Activated CD4-positive, alpha-beta T cell treated with anti-CD3 and anti-CD28 coated beads, Interleukin-2, amount 50 U/mL, for 24 hours (primary cell): ENCODE measurements around the gene LRIF1.
"Not testable (repeated sequence)": the region's sequence is repeated elsewhere in the genome, so short reads cannot be mapped to it uniquely, and the experiment has no call there.

ENCODE experiments used
- DNase-seq, 2 donors: peaks; one replicate each; pipeline ENCODE4 v3.0.0-alpha.2; 2020; ENCODE audit warnings: low read depth in 1 of 2, low spot score in 1 of 2

The LRIF1 gene

GRCh38 chr1:110963691-110964454, at the start of gene LRIF1:
Gene LRIF1 (minus strand): TSS chr1:110963922. CDS start chr1:110963688, 234 bp downstream.
- DNase-seq: peak; percentile 97 to 99

DNA sequence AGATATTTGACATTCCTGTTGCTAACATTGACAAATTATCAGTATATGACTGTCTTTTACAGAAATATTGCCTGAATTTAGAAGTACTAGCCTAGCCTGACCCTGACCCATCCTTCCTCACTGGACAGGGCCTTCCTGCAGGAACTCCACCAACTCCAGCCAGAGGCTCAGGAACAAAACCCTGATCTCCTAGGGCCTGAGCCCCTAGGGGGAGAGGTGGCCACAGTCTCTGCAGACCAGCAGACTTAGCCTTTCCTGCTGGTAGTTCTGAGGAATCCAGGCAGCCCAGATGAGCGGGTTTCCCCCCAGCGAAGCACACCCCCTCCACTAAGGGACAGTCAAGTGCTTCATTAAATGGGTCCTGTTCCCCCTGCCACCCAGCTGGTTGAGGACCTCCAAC, 44.3 kb upstream of the LRIF1 start:
- DNase-seq: no peak

DNA sequence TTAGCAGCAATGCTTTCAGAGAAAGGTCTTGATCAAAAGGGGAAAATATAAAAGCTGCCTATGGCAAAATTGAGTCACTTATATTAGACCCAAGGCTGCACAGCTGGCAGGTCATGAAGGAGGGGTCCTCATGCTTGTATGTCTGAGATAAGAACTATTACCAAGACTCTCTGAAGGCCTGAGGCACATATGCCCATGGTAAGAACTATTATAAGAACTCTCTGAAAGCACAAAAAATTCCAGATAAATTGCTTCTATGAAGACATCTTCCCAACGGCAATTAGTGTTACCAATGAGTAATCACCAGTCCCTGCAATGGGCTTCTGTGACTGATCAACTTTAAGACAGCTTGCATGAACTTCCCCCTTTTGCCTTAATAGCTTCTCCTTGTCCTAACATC, 42.8 kb upstream of the LRIF1 start:
- DNase-seq: no peak

DNA sequence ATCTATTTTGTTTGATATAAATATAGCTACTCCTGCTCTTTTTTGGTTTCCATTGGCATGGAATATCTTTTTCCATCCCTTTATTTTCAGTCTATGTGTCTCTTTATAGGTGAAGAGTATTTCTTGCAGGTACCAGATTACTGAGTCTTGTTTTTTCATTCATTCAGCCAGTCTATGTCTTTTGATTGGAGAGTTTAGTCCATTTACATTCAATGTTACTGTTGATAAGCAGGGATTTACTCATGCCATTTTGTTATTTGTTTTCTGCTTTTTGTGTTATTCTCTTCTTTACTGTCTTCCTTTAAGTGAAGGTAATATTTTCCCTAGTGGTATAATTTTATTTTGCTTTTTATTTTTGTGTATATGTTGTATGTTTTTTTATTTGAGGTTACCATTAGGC, 35.9 kb upstream of the LRIF1 start:
- DNase-seq: not testable (repeated sequence)

DNA sequence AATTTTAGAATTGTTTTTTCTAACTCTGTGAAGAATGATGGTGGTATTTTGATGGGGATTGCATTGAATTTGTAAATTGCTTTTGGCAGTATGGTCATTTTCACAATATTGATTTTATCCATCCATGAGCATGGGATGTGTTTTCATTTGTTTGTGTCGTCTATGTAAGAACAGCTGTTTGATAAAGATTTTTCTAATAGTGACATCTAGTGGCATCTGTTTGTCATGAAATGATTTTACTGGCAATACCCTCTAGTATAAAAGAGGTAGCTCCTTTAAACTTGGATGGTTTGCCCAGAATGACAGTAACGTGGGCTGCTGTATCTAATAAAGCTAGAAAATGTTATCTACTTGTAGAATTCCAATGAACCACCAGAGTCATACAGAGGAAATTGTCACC, 28.6 kb upstream of the LRIF1 start:
- DNase-seq: not testable (repeated sequence)

DNA sequence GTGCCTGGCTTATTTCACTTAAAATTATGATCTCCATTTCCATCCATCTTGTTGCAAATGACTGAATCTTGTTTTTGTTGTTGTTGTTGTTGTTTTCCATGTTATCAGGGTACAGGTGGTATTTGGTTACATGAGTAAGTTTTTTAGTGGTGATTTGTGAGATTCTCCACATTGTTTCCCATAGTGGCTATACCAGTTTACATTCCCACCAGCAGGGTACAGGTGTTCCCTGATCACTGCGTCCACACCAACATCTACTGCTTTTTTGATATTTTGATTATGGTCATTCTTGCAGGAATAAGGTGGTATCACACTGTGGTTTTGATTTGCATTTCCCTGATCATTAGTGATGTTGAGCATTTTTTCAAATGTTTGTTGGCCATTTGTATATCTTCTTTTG, 27.6 kb upstream of the LRIF1 start:
- DNase-seq: not testable (repeated sequence)

- DNase-seq: no peak
Observed at GRCh38 chr1:110990541-110990940, 26.8 kb upstream of the LRIF1 start.

DNA sequence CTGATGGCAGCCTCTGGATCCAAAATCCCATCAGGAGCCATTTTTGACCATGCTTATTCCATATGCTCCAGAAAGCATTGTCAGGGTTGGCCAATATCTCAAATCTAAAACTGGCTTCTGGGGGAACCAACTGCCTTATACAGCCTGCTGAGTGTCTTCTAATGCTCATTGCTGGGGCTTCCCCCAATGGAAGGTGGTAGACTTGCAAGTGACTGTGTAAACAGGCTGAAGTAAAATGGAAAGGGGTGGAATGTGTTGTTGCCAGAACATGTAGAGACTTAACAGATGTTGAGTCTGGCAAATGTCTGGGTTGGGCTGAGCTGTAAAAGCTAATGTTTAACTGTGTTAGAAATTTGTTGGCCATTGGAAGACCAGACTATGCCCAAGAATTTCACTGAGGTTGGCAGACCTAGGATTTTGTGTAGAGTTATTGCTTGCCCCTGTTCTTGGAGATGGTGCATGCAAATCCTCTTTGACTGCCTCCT, 22.7 kb upstream of the LRIF1 start:
- no peak for DNase-seq

GRCh38 chr1:110982320-110982719, 18.6 kb upstream of the LRIF1 start:
- no peak for DNase-seq

DNA sequence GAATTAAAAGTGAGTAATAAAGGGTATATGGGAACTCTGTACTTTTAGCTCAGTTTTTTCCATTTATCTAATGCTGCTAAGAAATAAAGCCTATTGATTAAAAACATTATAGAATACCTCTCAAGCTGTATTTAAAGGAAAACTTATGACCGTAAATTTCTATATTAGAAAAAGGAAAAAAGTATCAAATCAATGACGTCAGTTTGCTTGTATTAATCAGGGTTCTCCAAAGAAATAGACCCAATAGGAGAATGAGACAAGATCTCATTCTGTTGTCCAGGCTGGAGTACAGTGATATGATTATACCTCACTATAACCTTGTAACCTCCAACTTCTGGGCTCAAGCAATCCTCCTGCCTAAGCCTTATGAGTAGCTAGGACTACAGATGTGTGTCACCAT, 15.4 kb upstream of the LRIF1 start:
- no peak for DNase-seq

DNA sequence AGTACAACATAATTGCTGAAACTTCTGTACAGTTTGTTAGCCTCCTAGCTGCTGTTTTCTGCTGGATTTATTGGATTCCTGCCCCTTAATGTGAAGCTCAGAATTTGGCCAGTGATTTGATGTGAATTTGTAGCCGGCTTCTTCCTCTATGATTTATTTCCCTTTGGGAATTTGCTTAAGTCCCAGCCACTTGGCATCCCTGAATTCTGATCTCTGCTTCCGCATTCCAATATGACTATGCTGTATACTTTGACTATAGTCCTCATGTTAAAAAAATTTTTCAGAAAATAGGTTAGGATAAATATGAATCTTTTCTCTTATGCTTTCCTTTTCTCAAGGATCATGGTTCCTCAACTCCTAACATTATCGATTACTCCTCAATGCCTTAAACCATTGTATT, 12.4 kb upstream of the LRIF1 start:
- DNase-seq: no peak

- DNase-seq: no peak
Observed at GRCh38 chr1:110975265-110975664, 11.5 kb upstream of the LRIF1 start.

DNA sequence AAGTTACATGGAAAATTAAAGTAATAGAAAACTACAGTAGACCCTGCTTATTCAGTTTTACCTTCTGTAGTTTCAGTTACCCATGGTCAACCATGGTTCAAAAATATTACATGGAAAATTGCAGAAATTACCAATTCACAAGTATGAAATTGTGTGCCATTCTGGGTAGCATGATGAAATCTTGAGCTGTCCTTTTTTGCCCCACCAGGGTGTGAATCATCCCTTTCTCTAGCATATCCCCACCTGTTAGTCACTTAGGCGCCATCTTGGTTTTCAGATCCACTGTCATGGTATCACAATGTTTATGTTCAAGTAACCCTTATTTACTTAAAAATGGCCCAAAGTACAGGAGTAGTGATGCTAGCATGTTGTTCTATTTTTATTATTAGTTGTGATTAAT, 3.5 kb upstream of the LRIF1 start:
- no peak for DNase-seq

GRCh38 chr1:110964455-110964903, 757 bp upstream of the LRIF1 start:
- no peak for DNase-seq

GRCh38 chr1:110962892-110963690, 631 bp downstream of the LRIF1 start:
- peak; percentile 29 to 40 for DNase-seq

GRCh38 chr1:110961902-110962301, 1.8 kb downstream of the LRIF1 start:
- DNase-seq: no peak

- DNase-seq: no peak
Observed at GRCh38 chr1:110960777-110961420, 2.8 kb downstream of the LRIF1 start.

DNA sequence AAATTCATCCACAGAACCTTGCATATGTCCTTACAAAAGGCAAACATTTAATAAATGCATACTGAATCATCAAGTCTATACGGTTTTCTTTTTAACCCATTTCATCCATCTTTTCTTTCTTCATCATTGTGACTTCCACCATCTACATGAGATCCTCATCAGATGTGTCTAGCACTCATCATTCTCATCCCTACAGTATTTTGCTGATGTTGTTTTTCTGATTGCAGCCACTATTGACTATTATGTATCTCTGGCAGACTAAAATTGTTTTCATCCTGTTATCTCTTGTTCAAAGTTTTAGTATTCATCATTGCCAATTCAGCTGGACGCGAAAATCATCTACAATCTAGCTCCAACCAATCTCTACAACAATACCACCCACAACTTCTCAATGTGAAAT, 5.9 kb downstream of the LRIF1 start:
- no peak for DNase-seq

DNA sequence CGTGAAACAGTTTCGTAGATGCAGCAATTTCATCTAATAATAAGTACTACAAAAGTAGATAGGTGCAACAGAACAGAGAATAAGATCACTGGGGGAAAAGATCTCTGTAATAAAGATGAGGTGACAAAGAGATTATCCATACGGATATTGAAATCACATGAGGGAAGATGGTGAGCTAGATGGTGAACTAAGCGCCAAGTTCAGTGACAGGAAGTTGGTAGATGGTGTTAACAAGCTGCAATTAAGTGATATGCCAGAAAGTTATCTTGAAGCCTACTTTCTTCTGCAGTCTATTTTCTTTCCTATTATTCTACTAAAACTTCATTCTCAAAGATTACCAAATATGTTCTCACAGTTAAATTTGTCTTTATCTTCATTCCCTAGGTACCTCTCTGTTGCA, 7.1 kb downstream of the LRIF1 start:
- no peak for DNase-seq

DNA sequence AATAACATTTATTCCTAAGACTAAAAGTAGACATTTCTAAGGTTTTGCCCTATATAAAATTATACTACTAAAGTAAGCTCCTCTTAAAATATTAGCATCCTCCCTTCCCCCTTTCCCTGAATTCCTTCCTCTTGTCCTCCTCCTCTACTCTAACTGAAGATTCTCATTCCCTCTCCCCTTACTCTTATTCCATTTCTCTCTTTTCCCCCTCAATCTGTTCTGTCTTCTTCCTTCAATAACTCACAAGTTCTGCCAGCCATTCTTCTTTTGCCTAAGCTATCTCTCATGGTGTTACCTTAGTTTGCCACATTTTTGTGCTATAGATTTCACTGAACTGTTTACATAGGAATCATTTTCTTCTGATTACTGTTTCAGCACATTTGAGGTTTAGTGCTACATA, 10.7 kb downstream of the LRIF1 start:
- no peak for DNase-seq

DNA sequence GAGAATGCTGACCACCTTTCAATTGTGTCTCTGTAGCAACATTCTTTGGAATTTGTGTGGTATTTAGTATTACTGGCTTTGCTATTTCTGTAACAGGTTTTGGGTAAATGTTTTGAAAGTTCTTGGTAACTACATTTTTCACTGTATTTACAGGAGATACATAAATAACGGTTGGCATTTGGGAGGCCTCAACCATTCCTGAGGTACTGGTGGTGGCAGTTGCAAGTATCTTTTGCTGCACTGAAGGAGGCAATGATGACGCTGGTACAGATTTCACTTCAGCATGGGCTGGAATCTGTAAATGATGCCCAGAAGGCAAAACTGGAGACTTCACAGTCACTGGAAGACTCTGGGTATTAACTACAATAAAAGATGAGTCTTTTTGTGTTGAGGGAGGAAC, 11.7 kb downstream of the LRIF1 start:
- DNase-seq: no peak

DNA sequence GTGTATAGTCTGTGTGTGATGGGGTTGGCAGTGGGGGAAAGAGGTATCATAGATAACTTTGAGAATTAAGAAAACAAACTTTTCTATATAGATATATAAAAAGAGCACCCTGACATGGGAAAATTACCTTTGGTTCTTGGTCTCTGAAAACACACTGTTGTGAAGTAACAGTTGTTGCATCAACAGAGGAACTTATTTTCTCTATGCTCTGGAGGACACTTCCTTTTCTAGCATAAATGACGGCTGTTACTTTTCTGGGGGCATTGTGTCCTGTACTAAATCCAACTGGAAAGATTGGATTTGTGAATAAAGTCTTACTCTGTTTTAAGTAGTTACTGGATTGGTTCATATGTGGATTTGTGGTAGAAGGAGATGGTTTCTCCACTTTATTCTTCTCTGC, 12.6 kb downstream of the LRIF1 start:
- no peak for DNase-seq
